Astrocyte (in vitro differentiated cells and primary cell): ENCODE data around the gene ZBTB7C. TPM values are rescaled to one million over a fixed set of nuclear protein-coding genes. Genes with fewer than 3 reads are reported as not detected.

ENCODE experiments used
- DNase-seq: peaks from one replicate; pipeline ENCODE4 v3.0.0-alpha.2; 2010; ENCODE audit warnings: low read depth
- FAIRE-seq: peaks from 2 replicates; lab custom pipeline; 2011; peaks lifted over from hg19 to GRCh38; lab: Jason Lieb, UNC
- H2AFZ ChIP-seq: 2 replicates; pipeline ENCODE4 v1.6.0; 2012; ENCODE audit warnings: low read depth, low read length, inconsistent platforms
- H3K27ac ChIP-seq: 2 replicates; pipeline ENCODE4 v1.5.1; 2011; ENCODE audit warnings: low read depth, low read length, inconsistent platforms
- H3K27me3 ChIP-seq: 2 replicates; pipeline ENCODE4 v1.6.0; 2011; ENCODE audit warnings: low read length, inconsistent platforms; ENCODE audit not compliant: insufficient read depth
- H3K36me3 ChIP-seq: 2 replicates; pipeline ENCODE4 v1.5.1; 2011; ENCODE audit warnings: low read length, inconsistent platforms; ENCODE audit not compliant: insufficient read depth
- H3K4me1 ChIP-seq: 2 replicates; pipeline ENCODE4 v1.5.1; 2011; ENCODE audit warnings: low read length, inconsistent platforms; ENCODE audit not compliant: insufficient read depth
- H3K4me2 ChIP-seq: 2 replicates; pipeline ENCODE4 v1.6.0; 2012; ENCODE audit warnings: low read length, inconsistent platforms
- H3K4me3 ChIP-seq: 2 replicates; pipeline ENCODE4 v1.5.1; 2011; ENCODE audit warnings: low read depth, mild to moderate bottlenecking, low read length, inconsistent platforms; ENCODE audit not compliant: insufficient read depth
- H3K79me2 ChIP-seq: 2 replicates; pipeline ENCODE4 v1.6.0; 2012; ENCODE audit warnings: mild to moderate bottlenecking, low read length, inconsistent platforms; ENCODE audit not compliant: insufficient read depth
- H3K9ac ChIP-seq: 2 replicates; pipeline ENCODE4 v1.6.0; 2012; ENCODE audit warnings: mild to moderate bottlenecking, low read length, inconsistent platforms
- H3K9me3 ChIP-seq: 2 replicates; pipeline ENCODE4 v1.5.1; 2012; ENCODE audit warnings: low read depth, mild to moderate bottlenecking, low read length, inconsistent platforms; ENCODE audit not compliant: insufficient read depth
- H4K20me1 ChIP-seq: 2 replicates; pipeline ENCODE4 v1.6.0; 2012; ENCODE audit warnings: low read length, inconsistent platforms; ENCODE audit not compliant: insufficient read depth
- H3K27ac Mint-ChIP-seq: one replicate; pipeline ENCODE4 v1.8.0; 2021; ENCODE audit warnings: mild to moderate bottlenecking, mixed read lengths; ENCODE audit not compliant: unreplicated experiment
- H3K27me3 Mint-ChIP-seq: one replicate; pipeline ENCODE4 v1.8.0; 2021; ENCODE audit warnings: low read depth, mixed read lengths; ENCODE audit not compliant: unreplicated experiment
- H3K36me3 Mint-ChIP-seq: one replicate; pipeline ENCODE4 v1.8.0; 2021; ENCODE audit warnings: low read depth, mixed read lengths; ENCODE audit not compliant: unreplicated experiment
- H3K4me1 Mint-ChIP-seq: one replicate; pipeline ENCODE4 v1.8.0; 2021; ENCODE audit warnings: low read depth, mixed read lengths; ENCODE audit not compliant: unreplicated experiment
- H3K4me3 Mint-ChIP-seq: one replicate; pipeline ENCODE4 v1.8.0; 2021; ENCODE audit warnings: mild to moderate bottlenecking, moderate library complexity, mixed read lengths; ENCODE audit not compliant: unreplicated experiment
- H3K9me3 Mint-ChIP-seq: one replicate; pipeline ENCODE4 v1.8.0; 2021; ENCODE audit warnings: mild to moderate bottlenecking, mixed read lengths; ENCODE audit not compliant: unreplicated experiment
- CTCF ChIP-seq: IDR thresholded peaks from 2 replicates; pipeline ENCODE4 v1.5.1; 2011; ENCODE audit warnings: low read depth, mild to moderate bottlenecking, inconsistent platforms, low read length, moderate library complexity; ENCODE audit not compliant: insufficient read depth
- EZH2 ChIP-seq: IDR thresholded peaks from 2 replicates; pipeline ENCODE4 v1.6.1; 2012; ENCODE audit warnings: mild to moderate bottlenecking, low read length, inconsistent platforms; ENCODE audit not compliant: insufficient read depth
- total RNA-seq: library from RNA; stranded (reverse); gene quantifications from 2 replicates; pipeline ENCODE4 v1.2.1, GENCODE V29; 2021

The ZBTB7C gene
- total RNA-seq, 1 donor from 2014 or later: 1.0 TPM

- Histone ChIP-seq H3K27me3 (peaks cover 28% of the 10 kb centered on the region), H3K9me3 (no peaks in the 10 kb centered on the region), H3K4me3 (no peak overlapping the region), H2AFZ (no peak overlapping the region), H3K4me2 (no peak overlapping the region), H3K36me3 (no peaks in the 10 kb centered on the region), H3K9ac (no peak overlapping the region), H3K4me1 (peaks cover 12% of the 10 kb centered on the region), H3K79me2 (no peaks in the 10 kb centered on the region), H3K27ac (no peak overlapping the region), H4K20me1 (no peaks in the 10 kb centered on the region)
- Mint-ChIP-seq H3K36me3 (no peaks in the 10 kb centered on the region), H3K27me3 (peaks cover 20% of the 10 kb centered on the region), H3K4me3 (no peak overlapping the region), H3K4me1 (peaks cover 34% of the 10 kb centered on the region), H3K27ac (no peak overlapping the region), H3K9me3 (no peaks in the 10 kb centered on the region)
- DNase-seq (no peak), FAIRE-seq (no peak)
- TF ChIP-seq EZH2 (no peak), CTCF (no peak)
Measured at GRCh38 chr18:48405978-48406377, 3.2 kb downstream of the ZBTB7C start.

GRCh38 chr18:48404716-48405507 lies 4.3 kb downstream of the ZBTB7C start:
- Mint-ChIP-seq H3K36me3 (no peaks in the 10 kb centered on the region), H3K9me3 (no peaks in the 10 kb centered on the region), H3K4me1 (peaks cover 32% of the 10 kb centered on the region), H3K27me3 (peaks cover 23% of the 10 kb centered on the region), H3K4me3 (no peak overlapping the region), H3K27ac (peak overlapping the region; percentile 77)
- Histone ChIP-seq H3K9me3 (no peaks in the 10 kb centered on the region), H3K36me3 (no peaks in the 10 kb centered on the region), H3K79me2 (no peaks in the 10 kb centered on the region), H3K9ac (no peak overlapping the region), H3K27ac (no peak overlapping the region), H4K20me1 (no peaks in the 10 kb centered on the region), H3K4me3 (no peak overlapping the region), H3K4me2 (peak overlapping the region; percentile 53), H3K27me3 (peaks cover 26% of the 10 kb centered on the region), H2AFZ (no peak overlapping the region), H3K4me1 (peaks cover 7% of the 10 kb centered on the region)
- TF ChIP-seq CTCF (no peak), EZH2 (no peak)
- FAIRE-seq (peak; percentile 84), DNase-seq (peak; percentile 32)

GRCh38 chr18:48402953-48403352 lies 6.2 kb downstream of the ZBTB7C start:
- Histone ChIP-seq H3K4me2 (no peak overlapping the region), H3K4me1 (peaks cover 6% of the 10 kb centered on the region), H3K79me2 (no peaks in the 10 kb centered on the region), H3K27me3 (peaks cover 25% of the 10 kb centered on the region), H4K20me1 (no peaks in the 10 kb centered on the region), H3K4me3 (no peak overlapping the region), H3K36me3 (no peaks in the 10 kb centered on the region), H3K9ac (no peak overlapping the region), H3K9me3 (no peaks in the 10 kb centered on the region), H3K27ac (no peak overlapping the region), H2AFZ (no peak overlapping the region)
- TF ChIP-seq EZH2 (no peak), CTCF (no peak)
- H3K27ac Mint-ChIP-seq: no peak overlapping the region
- H3K4me3 Mint-ChIP-seq: no peak overlapping the region
- H3K36me3 Mint-ChIP-seq: no peaks in the 10 kb centered on the region
- no peak for FAIRE-seq
- peak; percentile 28 for DNase-seq
- peaks cover 28% of the 10 kb centered on the region for H3K4me1 Mint-ChIP-seq
- H3K27me3 Mint-ChIP-seq: peaks cover 30% of the 10 kb centered on the region
- no peaks in the 10 kb centered on the region for H3K9me3 Mint-ChIP-seq
